Lung (tissue), 12 donors: ENCODE results near the gene METTL21C. TPM values are rescaled to one million over a fixed set of nuclear protein-coding genes. Genes with fewer than 3 reads are reported as not detected.

ENCODE experiments used
- ATAC-seq: fragments of 200-7000 bp; cut with Tn5 transposase; one replicate; pipeline ENCODE4 v1.9.1; 2020; ENCODE audit warnings: moderate number of reproducible peaks; ENCODE audit not compliant: insufficient read depth, low FRiP score
- DNase-seq, 3 donors: peaks; one replicate each; pipeline ENCODE4 v3.0.0-alpha.2; 2013 to 2017
- H3K27ac ChIP-seq, 2 donors: one replicate each; pipeline ENCODE4 v1.5.1; 2013; ENCODE audit warnings: mild to moderate bottlenecking in 2 of 2, moderate library complexity in 2 of 2, control low read depth in 1 of 2, inconsistent platforms in 1 of 2, low read depth in 1 of 2, low read length in 1 of 2
- H3K27me3 ChIP-seq, 3 donors: one replicate each; pipeline ENCODE4 v1.5.1; 2013; ENCODE audit warnings: low read length in 2 of 3; ENCODE audit not compliant: control insufficient read depth in 3 of 3, insufficient read depth in 3 of 3
- H3K36me3 ChIP-seq, 4 donors: one replicate each; pipeline ENCODE4 v1.5.1; 2013; ENCODE audit warnings: low read length in 4 of 4, mild to moderate bottlenecking in 1 of 4, moderate library complexity in 1 of 4; ENCODE audit not compliant: control insufficient read depth in 4 of 4, insufficient read depth in 4 of 4
- H3K4me1 ChIP-seq, 5 donors: one replicate each; pipeline ENCODE4 v1.5.1; 2013; ENCODE audit warnings: low read length in 5 of 5, mild to moderate bottlenecking in 2 of 5, moderate library complexity in 1 of 5; ENCODE audit not compliant: control insufficient read depth in 5 of 5, insufficient read depth in 5 of 5
- H3K4me3 ChIP-seq: one replicate; pipeline ENCODE4 v1.5.1; 2013; ENCODE audit warnings: mild to moderate bottlenecking, control low read depth, moderate library complexity
- H3K9ac ChIP-seq, 2 donors: one replicate each; pipeline ENCODE4 v1.5.1; 2013; ENCODE audit warnings: low read length in 2 of 2, control low read depth in 1 of 2; ENCODE audit not compliant: insufficient read depth in 1 of 2
- H3K9me3 ChIP-seq, 4 donors: one replicate each; pipeline ENCODE4 v1.5.1; 2013; ENCODE audit warnings: low read length in 3 of 4, mild to moderate bottlenecking in 1 of 4, moderate library complexity in 1 of 4; ENCODE audit not compliant: control insufficient read depth in 4 of 4, insufficient read depth in 3 of 4
- CTCF ChIP-seq: IDR thresholded peaks from 2 replicates; pipeline ENCODE4 v1.5.1; 2012; ENCODE audit warnings: mild to moderate bottlenecking; ENCODE audit errors: control extremely low read depth, extremely low read depth
- WGBS, 2 donors: extraction: QIAGEN DNeasy Blood & Tissue Kit; methylation state at CpG; one replicate each; pipeline ENCODE4 v1.1.7; 2013; 5-methylcytosine and 5-hydroxymethylcytosine counted together
- polyA plus RNA-seq, 2 donors: library from polyadenylated mRNA; stranded (reverse); fragments of 200-250 nt; gene quantifications; one replicate each; pipeline ENCODE4 v1.2.1, GENCODE V29; 2013
- total RNA-seq, 2 donors: library from RNA; depleted of rRNA in 1 of 2; stranded (reverse); fragments of >200 nt in 1 of 2; gene quantifications; one replicate each; pipeline ENCODE4 v1.2.1, GENCODE V29; 2014 to 2021
- donor health status: control.
- donor health status: control.
- donor health status: Bipolar disorder and iron deficiency.
- donor health status: healthy.
- donor health status: DM: yes; HTN: yes; CAD: no.

The METTL21C gene
- total and polyA plus RNA-seq, 4 donors = not detected

GRCh38 chr13:102698649-102698980 is 3.8 kb upstream of the METTL21C start:
- Histone ChIP-seq H3K9me3 (peaks cover 0 to 4% (median under 1%) of the 10 kb centered on the region in 4 donors), H3K4me1 (peaks cover 0 to 8% (median 3%) of the 10 kb centered on the region in 5 donors), H3K27me3 (peaks cover 0 to 2% (median 0%) of the 10 kb centered on the region in 3 donors), H3K4me3 (no peak overlapping the region), H3K27ac (no peak overlapping the region), H3K36me3 (no peaks in the 10 kb centered on the region), H3K9ac (no peak overlapping the region)
- ATAC-seq (no peak), DNase-seq (no peak)
- 95 to 97% methylated on average over 2 of the region's 2 CpGs for WGBS, 2 donors
- TF ChIP-seq CTCF = no peak

GRCh38 chr13:102697929-102698648 is 3.2 kb upstream of the METTL21C start:
- no peak for TF ChIP-seq CTCF
- H3K36me3 ChIP-seq = no peaks in the 10 kb centered on the region
- 84 to 90% methylated on average over 8 of the region's 8 CpGs for WGBS, 2 donors
- H3K27ac ChIP-seq = no peak overlapping the region
- no peak for ATAC-seq
- no peak for DNase-seq
- H3K4me1 ChIP-seq = peaks cover 0 to 6% (median 5%) of the 10 kb centered on the region in 5 donors
- H3K4me3 ChIP-seq = no peak overlapping the region
- H3K27me3 ChIP-seq = peaks cover 0 to 2% (median 0%) of the 10 kb centered on the region in 3 donors
- H3K9me3 ChIP-seq = peaks cover 0 to 4% (median under 1%) of the 10 kb centered on the region in 4 donors
- no peak overlapping the region for H3K9ac ChIP-seq

- Histone ChIP-seq H3K4me1 (peaks cover 0 to 5% (median 3%) of the 10 kb centered on the region in 5 donors), H3K4me3 (no peak overlapping the region), H3K9me3 (peaks cover 0 to 4% (median under 1%) of the 10 kb centered on the region in 4 donors), H3K27ac (no peak overlapping the region), H3K27me3 (peaks cover 0 to 2% (median 0%) of the 10 kb centered on the region in 3 donors), H3K36me3 (no peaks in the 10 kb centered on the region), H3K9ac (no peak overlapping the region)
- no peak for DNase-seq
- no peak for ATAC-seq
- TF ChIP-seq CTCF = no peak
- 91 to 94% methylated on average over 6 of the region's 6 CpGs for WGBS, 2 donors
Measured at GRCh38 chr13:102697264-102697663, 2.4 kb upstream of the METTL21C start.
